ENCODE measurements around the gene PRKAR1B.

Gene PRKAR1B

GRCh38 chr7:767580-767940, 40.5 kb upstream of the PRKAR1B start:
- Histone ChIP-seq H3K36me3 (ENCODE audit: insufficient read depth, low read length) (peaks cover 70% of the 10 kb centered on the region), H3K27me3 (ENCODE audit: insufficient read depth, low read length) (no peaks in the 10 kb centered on the region), H3K4me1 (ENCODE audit: insufficient read depth, low read length) (no peaks in the 10 kb centered on the region), H3K9me3 (ENCODE audit: low read length) (peaks cover 11% of the 10 kb centered on the region), H2AFZ (ENCODE audit: low read depth, low read length) (no peak overlapping the region), H3K4me3 (ENCODE audit: low read length) (no peak overlapping the region)

- peaks cover 11% of the 10 kb centered on the region for H3K9me3 ChIP-seq (ENCODE audit: low read length)
- peaks cover 67% of the 10 kb centered on the region for H3K36me3 ChIP-seq (ENCODE audit: insufficient read depth, low read length)
- no peak overlapping the region for H3K4me3 ChIP-seq (ENCODE audit: low read length)
- no peak overlapping the region for H2AFZ ChIP-seq (ENCODE audit: low read depth, low read length)
- no peaks in the 10 kb centered on the region for H3K27me3 ChIP-seq (ENCODE audit: insufficient read depth, low read length)
- no peaks in the 10 kb centered on the region for H3K4me1 ChIP-seq (ENCODE audit: insufficient read depth, low read length)
Observed at GRCh38 chr7:765383-765782, 38.3 kb upstream of the PRKAR1B start.

GRCh38 chr7:763762-764161, 36.7 kb upstream of the PRKAR1B start:
- Histone ChIP-seq H3K27me3 (ENCODE audit: insufficient read depth, low read length) (no peaks in the 10 kb centered on the region), H3K4me1 (ENCODE audit: insufficient read depth, low read length) (no peaks in the 10 kb centered on the region), H3K9me3 (ENCODE audit: low read length) (peaks cover 11% of the 10 kb centered on the region), H3K4me3 (ENCODE audit: low read length) (no peak overlapping the region), H3K36me3 (ENCODE audit: insufficient read depth, low read length) (peaks cover 71% of the 10 kb centered on the region), H2AFZ (ENCODE audit: low read depth, low read length) (no peak overlapping the region)

GRCh38 chr7:762885-763284, 35.8 kb upstream of the PRKAR1B start:
- Histone ChIP-seq H3K36me3 (ENCODE audit: insufficient read depth, low read length) (peaks cover 75% of the 10 kb centered on the region), H3K27me3 (ENCODE audit: insufficient read depth, low read length) (no peaks in the 10 kb centered on the region), H3K4me3 (ENCODE audit: low read length) (no peak overlapping the region), H2AFZ (ENCODE audit: low read depth, low read length) (no peak overlapping the region), H3K9me3 (ENCODE audit: low read length) (peaks cover 11% of the 10 kb centered on the region), H3K4me1 (ENCODE audit: insufficient read depth, low read length) (no peaks in the 10 kb centered on the region)

DNA sequence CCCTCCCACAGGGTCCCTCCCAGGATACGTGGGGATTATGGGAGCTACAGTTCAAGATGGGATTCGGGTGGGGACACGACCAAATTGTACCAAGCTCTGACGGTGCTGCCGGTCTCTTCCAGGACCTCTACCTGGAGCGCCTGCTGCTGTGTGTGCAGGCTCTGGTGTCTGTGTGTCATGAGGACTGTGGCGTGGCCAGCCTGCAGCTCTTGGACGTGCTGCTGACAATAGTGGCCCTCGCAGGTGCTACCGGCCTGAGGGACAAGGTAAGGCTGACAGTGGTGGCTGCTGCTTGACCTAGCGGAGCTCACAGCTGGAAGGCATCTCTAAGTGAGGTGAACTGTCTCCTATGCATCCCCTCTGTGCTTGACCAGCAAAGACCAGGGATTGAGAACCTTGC, 34.5 kb upstream of the PRKAR1B start:
- peaks cover 78% of the 10 kb centered on the region for H3K36me3 ChIP-seq (ENCODE audit: insufficient read depth, low read length)
- H2AFZ ChIP-seq (ENCODE audit: low read depth, low read length): no peak overlapping the region
- no peaks in the 10 kb centered on the region for H3K4me1 ChIP-seq (ENCODE audit: insufficient read depth, low read length)
- no peak overlapping the region for H3K4me3 ChIP-seq (ENCODE audit: low read length)
- no peaks in the 10 kb centered on the region for H3K27me3 ChIP-seq (ENCODE audit: insufficient read depth, low read length)
- H3K9me3 ChIP-seq (ENCODE audit: low read length): peaks cover 11% of the 10 kb centered on the region

DNA sequence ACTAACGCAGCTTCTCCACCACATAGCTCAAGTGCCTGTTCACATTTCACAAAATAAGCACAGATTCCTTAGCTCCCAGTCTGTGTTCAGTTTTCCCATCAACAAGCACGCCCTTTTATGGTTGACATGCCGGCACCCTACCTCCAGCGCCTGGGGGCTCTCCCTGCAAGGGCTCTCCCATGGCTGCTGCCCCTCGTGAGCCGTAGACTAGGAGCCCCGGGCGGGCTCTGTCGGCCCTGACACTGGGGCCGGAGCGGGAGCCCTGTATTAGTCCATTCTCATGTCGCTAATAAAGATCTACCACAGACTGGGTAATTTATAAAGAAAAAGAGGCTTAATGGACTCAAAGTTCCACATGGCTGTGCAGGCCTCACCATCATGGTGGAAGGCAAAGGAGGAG, 34.0 kb upstream of the PRKAR1B start:
- Histone ChIP-seq H3K27me3 (ENCODE audit: insufficient read depth, low read length) (no peaks in the 10 kb centered on the region), H3K4me1 (ENCODE audit: insufficient read depth, low read length) (no peaks in the 10 kb centered on the region), H2AFZ (ENCODE audit: low read depth, low read length) (no peak overlapping the region), H3K36me3 (ENCODE audit: insufficient read depth, low read length) (peaks cover 75% of the 10 kb centered on the region), H3K4me3 (ENCODE audit: low read length) (no peak overlapping the region), H3K9me3 (ENCODE audit: low read length) (peaks cover 11% of the 10 kb centered on the region)

DNA sequence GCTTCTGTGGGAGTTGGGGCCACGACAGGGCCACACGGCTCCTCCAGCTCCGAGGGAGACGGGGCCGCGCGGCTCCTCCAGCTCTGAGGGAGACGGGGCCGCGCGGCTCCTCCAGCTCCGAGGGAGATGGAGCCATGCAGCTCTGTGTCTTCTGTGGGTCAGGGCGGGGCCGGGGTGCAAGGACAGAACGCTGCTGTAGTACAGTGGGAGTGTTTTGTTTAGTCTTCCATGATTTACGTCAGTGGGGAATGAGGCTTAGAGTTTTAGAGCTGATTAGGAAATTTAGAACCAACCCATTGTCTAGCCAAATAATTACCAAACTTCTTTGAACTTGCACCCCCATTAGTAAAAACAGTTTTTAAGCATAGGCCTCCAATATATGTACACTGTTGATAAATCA, 32.9 kb upstream of the PRKAR1B start:
- H3K9me3 ChIP-seq (ENCODE audit: low read length): peaks cover 2% of the 10 kb centered on the region
- no peaks in the 10 kb centered on the region for H3K27me3 ChIP-seq (ENCODE audit: insufficient read depth, low read length)
- no peak overlapping the region for H2AFZ ChIP-seq (ENCODE audit: low read depth, low read length)
- H3K36me3 ChIP-seq (ENCODE audit: insufficient read depth, low read length): peaks cover 72% of the 10 kb centered on the region
- H3K4me1 ChIP-seq (ENCODE audit: insufficient read depth, low read length): no peaks in the 10 kb centered on the region
- no peak overlapping the region for H3K4me3 ChIP-seq (ENCODE audit: low read length)

DNA sequence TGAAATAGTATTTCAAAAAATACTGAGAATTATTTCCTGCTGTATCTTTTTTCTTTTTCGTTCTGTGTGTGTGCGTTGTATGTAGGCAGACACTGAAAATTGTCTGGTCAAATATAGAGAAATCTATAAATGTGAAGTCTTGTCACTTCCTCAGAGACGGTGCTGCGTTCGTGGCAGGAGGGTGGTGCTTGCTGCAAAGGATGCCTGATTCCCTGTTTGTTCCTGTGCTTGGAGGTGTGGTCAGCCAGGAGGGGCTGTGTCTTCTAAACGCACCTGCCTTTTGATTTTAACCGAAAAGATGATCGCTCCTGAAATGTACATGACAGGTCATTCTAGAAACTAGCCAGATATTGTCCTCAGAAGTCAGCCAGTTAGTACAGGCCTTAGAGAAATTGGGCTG, 32.5 kb upstream of the PRKAR1B start:
- H3K36me3 ChIP-seq (ENCODE audit: insufficient read depth, low read length): peaks cover 74% of the 10 kb centered on the region
- H2AFZ ChIP-seq (ENCODE audit: low read depth, low read length): no peak overlapping the region
- no peak overlapping the region for H3K4me3 ChIP-seq (ENCODE audit: low read length)
- peaks cover 2% of the 10 kb centered on the region for H3K9me3 ChIP-seq (ENCODE audit: low read length)
- H3K4me1 ChIP-seq (ENCODE audit: insufficient read depth, low read length): no peaks in the 10 kb centered on the region
- no peaks in the 10 kb centered on the region for H3K27me3 ChIP-seq (ENCODE audit: insufficient read depth, low read length)

GRCh38 chr7:757741-758163, 30.7 kb upstream of the PRKAR1B start:
- Histone ChIP-seq H3K4me1 (ENCODE audit: insufficient read depth, low read length) (no peaks in the 10 kb centered on the region), H3K27me3 (ENCODE audit: insufficient read depth, low read length) (no peaks in the 10 kb centered on the region), H3K36me3 (ENCODE audit: insufficient read depth, low read length) (peaks cover 67% of the 10 kb centered on the region), H3K9me3 (ENCODE audit: low read length) (no peaks in the 10 kb centered on the region), H3K4me3 (ENCODE audit: low read length) (no peak overlapping the region), H2AFZ (ENCODE audit: low read depth, low read length) (no peak overlapping the region)

DNA sequence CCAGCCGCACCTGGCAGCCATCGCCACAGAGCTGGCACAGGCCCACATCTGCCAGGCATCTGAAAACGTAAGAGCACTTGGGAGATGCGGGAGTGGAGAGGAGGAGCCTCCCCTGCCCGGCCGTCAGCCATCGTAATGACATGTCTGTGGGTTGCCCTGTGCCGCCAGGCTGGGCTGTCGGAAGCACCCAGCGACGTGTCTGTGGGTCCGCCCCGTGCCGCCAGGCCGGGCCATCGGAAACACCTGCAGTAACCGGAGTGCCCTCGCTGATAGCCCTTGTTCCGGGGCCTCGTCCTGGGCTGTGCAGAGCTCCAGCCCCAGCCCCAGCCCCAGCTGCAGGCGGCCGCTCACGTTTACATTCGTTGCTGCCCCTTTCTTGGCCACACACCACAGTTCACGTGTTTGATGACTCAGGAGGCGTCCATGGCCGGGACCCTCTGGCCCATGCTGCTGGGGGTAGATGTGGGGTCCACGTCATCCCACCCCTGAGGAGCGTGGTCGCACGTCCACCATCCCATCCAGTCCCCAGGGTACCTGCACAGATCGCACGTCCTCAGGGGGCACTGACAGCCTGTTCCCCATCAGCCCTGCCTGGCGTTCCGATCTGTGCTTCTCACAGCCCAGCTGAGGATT, 30.0 kb upstream of the PRKAR1B start:
- Histone ChIP-seq H3K9me3 (ENCODE audit: low read length) (no peaks in the 10 kb centered on the region), H3K27me3 (ENCODE audit: insufficient read depth, low read length) (no peaks in the 10 kb centered on the region), H3K4me1 (ENCODE audit: insufficient read depth, low read length) (no peaks in the 10 kb centered on the region), H3K4me3 (ENCODE audit: low read length) (no peak overlapping the region), H2AFZ (ENCODE audit: low read depth, low read length) (no peak overlapping the region), H3K36me3 (ENCODE audit: insufficient read depth, low read length) (peaks cover 70% of the 10 kb centered on the region)

- Histone ChIP-seq H3K4me3 (ENCODE audit: low read length) (no peak overlapping the region), H2AFZ (ENCODE audit: low read depth, low read length) (no peak overlapping the region), H3K9me3 (ENCODE audit: low read length) (no peaks in the 10 kb centered on the region), H3K4me1 (ENCODE audit: insufficient read depth, low read length) (no peaks in the 10 kb centered on the region), H3K27me3 (ENCODE audit: insufficient read depth, low read length) (no peaks in the 10 kb centered on the region), H3K36me3 (ENCODE audit: insufficient read depth, low read length) (peaks cover 69% of the 10 kb centered on the region)
Observed at GRCh38 chr7:756231-756927, 29.3 kb upstream of the PRKAR1B start.

GRCh38 chr7:755413-755805, 28.3 kb upstream of the PRKAR1B start:
- Histone ChIP-seq H3K4me1 (ENCODE audit: insufficient read depth, low read length) (no peaks in the 10 kb centered on the region), H3K4me3 (ENCODE audit: low read length) (no peak overlapping the region), H3K27me3 (ENCODE audit: insufficient read depth, low read length) (no peaks in the 10 kb centered on the region), H2AFZ (ENCODE audit: low read depth, low read length) (no peak overlapping the region), H3K9me3 (ENCODE audit: low read length) (no peaks in the 10 kb centered on the region), H3K36me3 (ENCODE audit: insufficient read depth, low read length) (peaks cover 71% of the 10 kb centered on the region)

- no peak overlapping the region for H2AFZ ChIP-seq (ENCODE audit: low read depth, low read length)
- H3K27me3 ChIP-seq (ENCODE audit: insufficient read depth, low read length): no peaks in the 10 kb centered on the region
- H3K36me3 ChIP-seq (ENCODE audit: insufficient read depth, low read length): peaks cover 71% of the 10 kb centered on the region
- no peaks in the 10 kb centered on the region for H3K4me1 ChIP-seq (ENCODE audit: insufficient read depth, low read length)
- H3K4me3 ChIP-seq (ENCODE audit: low read length): no peak overlapping the region
- H3K9me3 ChIP-seq (ENCODE audit: low read length): no peaks in the 10 kb centered on the region
Observed at GRCh38 chr7:754531-755412, 27.7 kb upstream of the PRKAR1B start.

All from neuron (in vitro differentiated cells).